ENCODE results near the gene CPED1.

GRCh38 chr7:121334875-121335648 lies 346.6 kb downstream of the CPED1 start:
- TF ChIP-seq, protein P1, sequence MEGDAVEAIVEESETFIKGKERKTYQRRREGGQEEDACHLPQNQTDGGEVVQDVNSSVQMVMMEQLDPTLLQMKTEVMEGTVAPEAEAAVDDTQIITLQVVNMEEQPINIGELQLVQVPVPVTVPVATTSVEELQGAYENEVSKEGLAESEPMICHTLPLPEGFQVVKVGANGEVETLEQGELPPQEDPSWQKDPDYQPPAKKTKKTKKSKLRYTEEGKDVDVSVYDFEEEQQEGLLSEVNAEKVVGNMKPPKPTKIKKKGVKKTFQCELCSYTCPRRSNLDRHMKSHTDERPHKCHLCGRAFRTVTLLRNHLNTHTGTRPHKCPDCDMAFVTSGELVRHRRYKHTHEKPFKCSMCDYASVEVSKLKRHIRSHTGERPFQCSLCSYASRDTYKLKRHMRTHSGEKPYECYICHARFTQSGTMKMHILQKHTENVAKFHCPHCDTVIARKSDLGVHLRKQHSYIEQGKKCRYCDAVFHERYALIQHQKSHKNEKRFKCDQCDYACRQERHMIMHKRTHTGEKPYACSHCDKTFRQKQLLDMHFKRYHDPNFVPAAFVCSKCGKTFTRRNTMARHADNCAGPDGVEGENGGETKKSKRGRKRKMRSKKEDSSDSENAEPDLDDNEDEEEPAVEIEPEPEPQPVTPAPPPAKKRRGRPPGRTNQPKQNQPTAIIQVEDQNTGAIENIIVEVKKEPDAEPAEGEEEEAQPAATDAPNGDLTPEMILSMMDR (IDR thresholded peaks at IDR 0.05) = no peak
- TF ChIP-seq ZNF281 (CRISPR knock-in tag; IDR thresholded peaks at IDR 0.05) (no peak), ETV6 (CRISPR knock-in tag; IDR thresholded peaks at IDR 0.05) (no peak), NFYB (CRISPR knock-in tag; conservative IDR thresholded peaks at IDR 0.05; ENCODE audit: low read depth) (no peak), SOX15 (CRISPR knock-in tag; IDR thresholded peaks at IDR 0.05) (no peak), MLX (CRISPR knock-in tag; IDR thresholded peaks at IDR 0.05) (no peak), SP1 (CRISPR knock-in tag; conservative IDR thresholded peaks at IDR 0.05) (no peak)
- TF ChIP-seq, protein P2, sequence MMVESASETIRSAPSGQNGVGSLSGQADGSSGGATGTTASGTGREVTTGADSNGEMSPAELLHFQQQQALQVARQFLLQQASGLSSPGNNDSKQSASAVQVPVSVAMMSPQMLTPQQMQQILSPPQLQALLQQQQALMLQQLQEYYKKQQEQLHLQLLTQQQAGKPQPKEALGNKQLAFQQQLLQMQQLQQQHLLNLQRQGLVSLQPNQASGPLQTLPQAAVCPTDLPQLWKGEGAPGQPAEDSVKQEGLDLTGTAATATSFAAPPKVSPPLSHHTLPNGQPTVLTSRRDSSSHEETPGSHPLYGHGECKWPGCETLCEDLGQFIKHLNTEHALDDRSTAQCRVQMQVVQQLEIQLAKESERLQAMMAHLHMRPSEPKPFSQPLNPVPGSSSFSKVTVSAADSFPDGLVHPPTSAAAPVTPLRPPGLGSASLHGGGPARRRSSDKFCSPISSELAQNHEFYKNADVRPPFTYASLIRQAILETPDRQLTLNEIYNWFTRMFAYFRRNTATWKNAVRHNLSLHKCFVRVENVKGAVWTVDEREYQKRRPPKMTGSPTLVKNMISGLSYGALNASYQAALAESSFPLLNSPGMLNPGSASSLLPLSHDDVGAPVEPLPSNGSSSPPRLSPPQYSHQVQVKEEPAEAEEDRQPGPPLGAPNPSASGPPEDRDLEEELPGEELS (CRISPR knock-in tag; IDR thresholded peaks at IDR 0.05) = no peak
- TF ChIP-seq, protein P3, sequence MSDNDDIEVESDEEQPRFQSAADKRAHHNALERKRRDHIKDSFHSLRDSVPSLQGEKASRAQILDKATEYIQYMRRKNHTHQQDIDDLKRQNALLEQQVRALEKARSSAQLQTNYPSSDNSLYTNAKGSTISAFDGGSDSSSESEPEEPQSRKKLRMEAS (CRISPR knock-in tag; IDR thresholded peaks at IDR 0.05) = no peak
- TF ChIP-seq, protein P4, sequence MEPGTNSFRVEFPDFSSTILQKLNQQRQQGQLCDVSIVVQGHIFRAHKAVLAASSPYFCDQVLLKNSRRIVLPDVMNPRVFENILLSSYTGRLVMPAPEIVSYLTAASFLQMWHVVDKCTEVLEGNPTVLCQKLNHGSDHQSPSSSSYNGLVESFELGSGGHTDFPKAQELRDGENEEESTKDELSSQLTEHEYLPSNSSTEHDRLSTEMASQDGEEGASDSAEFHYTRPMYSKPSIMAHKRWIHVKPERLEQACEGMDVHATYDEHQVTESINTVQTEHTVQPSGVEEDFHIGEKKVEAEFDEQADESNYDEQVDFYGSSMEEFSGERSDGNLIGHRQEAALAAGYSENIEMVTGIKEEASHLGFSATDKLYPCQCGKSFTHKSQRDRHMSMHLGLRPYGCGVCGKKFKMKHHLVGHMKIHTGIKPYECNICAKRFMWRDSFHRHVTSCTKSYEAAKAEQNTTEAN (CRISPR knock-in tag; IDR thresholded peaks at IDR 0.05) = no peak

All from WTC11 (cell line).